Nucleus accumbens (tissue), 56 donors: Measurements from ENCODE around the gene KCTD2.

Experiments used
- DNase-seq, 56 donors: peaks; one replicate each; lab custom pipeline; 2025; lab: John Stamatoyannopoulos, UW

Gene KCTD2

GRCh38 chr17:75093548-75094158 is 46.6 kb downstream of the KCTD2 start:
- no peak for DNase-seq

GRCh38 chr17:75094871-75095399 is 47.9 kb downstream of the KCTD2 start:
- DNase-seq, result no peak

- DNase-seq, result peak in 9 of 56 donors; percentile 12 to 41 (median 17)
These were observed 49.1 kb downstream of the KCTD2 start for GRCh38 chr17:75096082-75096625.

- DNase-seq, result no peak
These were observed 50.8 kb downstream of the KCTD2 start for GRCh38 chr17:75097865-75098264.

GRCh38 chr17:75098861-75099260 is 51.8 kb downstream of the KCTD2 start:
- DNase-seq, result no peak

GRCh38 chr17:75099881-75100595 is 53.0 kb downstream of the KCTD2 start:
- no peak for DNase-seq

- DNase-seq, result peak in 1 of 56 donors; percentile 3
These were observed 55.4 kb downstream of the KCTD2 start for GRCh38 chr17:75102385-75102821.

- no peak for DNase-seq
These were observed 56.9 kb downstream of the KCTD2 start for GRCh38 chr17:75103601-75104554.

- peak in 1 of 56 donors; percentile 23 for DNase-seq
These were observed 58.4 kb downstream of the KCTD2 start for GRCh38 chr17:75105126-75106080.

GRCh38 chr17:75108193-75108592 is 61.2 kb downstream of the KCTD2 start:
- DNase-seq, result no peak

- DNase-seq, result no peak
These were observed 62.0 kb downstream of the KCTD2 start for GRCh38 chr17:75109046-75109406.

- peak in 54 of 56 donors; percentile 43 to 91 (median 76) for DNase-seq
These were observed 62.6 kb downstream of the KCTD2 start, which contains the start of gene ARMC7 for GRCh38 chr17:75109407-75110233. Gene ARMC7 (plus strand): TSS chr17:75109969. CDS start chr17:75110289, 320 bp downstream.

- DNase-seq, result peak in 3 of 56 donors; percentile 21 to 33 (median 27)
These were observed 63.4 kb downstream of the KCTD2 start for GRCh38 chr17:75110234-75110937.

GRCh38 chr17:75111777-75112335 is 64.8 kb downstream of the KCTD2 start:
- no peak for DNase-seq

GRCh38 chr17:75113798-75114551 is 67.0 kb downstream of the KCTD2 start:
- peak in 55 of 56 donors; percentile 33 to 95 (median 78) for DNase-seq

GRCh38 chr17:75114552-75115314 is 67.7 kb downstream of the KCTD2 start:
- DNase-seq, result no peak
